Testis (tissue), 3 donors: ENCODE measurements around the gene MC1R. TPM values are rescaled to one million over a fixed set of nuclear protein-coding genes. Genes with fewer than 3 reads are reported as not detected.

ENCODE experiments used
- DNase-seq: peaks from one replicate; pipeline ENCODE4 v3.0.0-alpha.2; 2019
- H3K27ac ChIP-seq, 2 donors: fragments of 200-600 bp; sonication (generic); one replicate each; pipeline ENCODE4 v1.5.1; 2019
- H3K27me3 ChIP-seq: fragments of 200-600 bp; sonication (generic); one replicate; pipeline ENCODE4 v1.5.1; 2019
- H3K36me3 ChIP-seq: fragments of 200-600 bp; sonication (generic); one replicate; pipeline ENCODE4 v1.5.1; 2017; ENCODE audit warnings: low read depth; ENCODE audit errors: missing control alignments
- H3K4me1 ChIP-seq: fragments of 200-600 bp; sonication (generic); one replicate; pipeline ENCODE4 v1.5.1; 2019
- H3K4me3 ChIP-seq, 2 donors: fragments of 200-600 bp; sonication (generic); one replicate each; pipeline ENCODE4 v1.5.1; 2017 to 2019
- H3K9me3 ChIP-seq: fragments of 200-600 bp; sonication (generic); one replicate; pipeline ENCODE4 v1.5.1; 2017
- CTCF ChIP-seq, 3 experiments: fragments of 450-650 bp in 2 of 3; fragments of 200-600 bp in 1 of 3; sonication (generic) in 1 of 3; IDR thresholded peaks; one replicate each; pipeline ENCODE4 v1.5.1; 2016 to 2019; ENCODE audit warnings: antibody characterized with exemption in 3 of 3, mild to moderate bottlenecking in 2 of 3, moderate library complexity in 1 of 3
- POLR2A ChIP-seq: fragments of 450-650 bp; IDR thresholded peaks from one replicate; pipeline ENCODE4 v1.6.1; 2017; ENCODE audit warnings: antibody characterized with exemption, mild to moderate bottlenecking, moderate library complexity
- WGBS, 2 donors: methylation state at CpG; one replicate each; pipeline ENCODE4 v1.1.5; 2018; 5-methylcytosine and 5-hydroxymethylcytosine counted together
- intact Hi-C: fragments of 100-400 bp; cut with DNase I; formaldehyde crosslinking; loops from one replicate; pipeline ENCODE4 v1.15.1; 2023; ENCODE audit warnings: low total_unique reads
- polyA plus RNA-seq: library from polyadenylated mRNA; stranded (reverse); fragments of 350-450 nt; fragmentation: Illumina TruSeq; extraction: RNeasy Lipid Tissue Mini Kit (QIAGEN cat#74804); gene quantifications from one replicate; pipeline ENCODE4 v1.2.3, GENCODE V29; 2014; ENCODE audit warnings: low read depth, low replicate concordance; ENCODE audit not compliant: insufficient read depth
- total RNA-seq, 2 donors: library from RNA; depleted of rRNA; stranded (reverse); fragments of >200 nt; gene quantifications; one replicate each; pipeline ENCODE4 v1.2.3, GENCODE V29; 2016

Gene MC1R
- total and polyA plus RNA-seq, 3 donors from 2014 or later, result 30.1 to 53.7 (median 40.0) TPM

- no peaks in the 10 kb centered on the region for H3K27me3 ChIP-seq
- no peak for TF ChIP-seq CTCF (IDR thresholded peaks at IDR 0.05)
- no peak for TF ChIP-seq POLR2A
Observed at GRCh38 chr16:89900885-89901284, 17.8 kb upstream of the MC1R start.

GRCh38 chr16:89902980-89903379 is 15.7 kb upstream of the MC1R start:
- no peaks in the 10 kb centered on the region for H3K36me3 ChIP-seq
- no peak for TF ChIP-seq POLR2A
- no peak for TF ChIP-seq CTCF (IDR thresholded peaks at IDR 0.05)
- no peaks in the 10 kb centered on the region for H3K27me3 ChIP-seq
- H3K27ac ChIP-seq, result no peak overlapping the region
- 60 to 74% methylated on average over 1 to 10 of the region's 11 CpGs for WGBS, 2 donors
- H3K4me3 ChIP-seq, result no peak overlapping the region
- DNase-seq, result no peak
- H3K4me1 ChIP-seq, result no peaks in the 10 kb centered on the region
- intact Hi-C loops, result no loop called here
- no peaks in the 10 kb centered on the region for H3K9me3 ChIP-seq

More at GRCh38 chr16:89900885-89901284, 17.8 kb upstream of the MC1R start:
- no peaks in the 10 kb centered on the region for H3K36me3 ChIP-seq
- H3K4me3 ChIP-seq, result no peak overlapping the region
- DNase-seq, result no peak
- H3K9me3 ChIP-seq, result no peaks in the 10 kb centered on the region
- H3K27ac ChIP-seq, result no peak overlapping the region
- WGBS, 2 donors, result 98 to 100% methylated on average over 1 to 17 of the region's 17 CpGs
- intact Hi-C loops, result no loop called here
- H3K4me1 ChIP-seq, result no peaks in the 10 kb centered on the region

GRCh38 chr16:89903908-89904515 is 14.7 kb upstream of the MC1R start:
- intact Hi-C loops, result no loop called here
- no peak for TF ChIP-seq CTCF (IDR thresholded peaks at IDR 0.05)
- no peak for TF ChIP-seq POLR2A
- Histone ChIP-seq H3K36me3 (no peaks in the 10 kb centered on the region), H3K4me1 (no peaks in the 10 kb centered on the region), H3K9me3 (no peaks in the 10 kb centered on the region), H3K27me3 (no peaks in the 10 kb centered on the region), H3K4me3 (no peak overlapping the region), H3K27ac (no peak overlapping the region)
- WGBS, 2 donors, result 89 to 92% methylated on average over 15 to 19 of the region's 19 CpGs
- DNase-seq, result no peak

- H3K27ac ChIP-seq, result no peak overlapping the region
- no peak for TF ChIP-seq POLR2A
- TF ChIP-seq CTCF (IDR thresholded peaks at IDR 0.05), result no peak
- intact Hi-C loops, result no loop called here
- no peak for DNase-seq
- no peaks in the 10 kb centered on the region for H3K36me3 ChIP-seq
- H3K4me3 ChIP-seq, result no peak overlapping the region
- no peaks in the 10 kb centered on the region for H3K9me3 ChIP-seq
- peaks cover 4% of the 10 kb centered on the region for H3K4me1 ChIP-seq
- no peaks in the 10 kb centered on the region for H3K27me3 ChIP-seq
- 73 to 87% methylated on average over 8 to 31 of the region's 31 CpGs for WGBS, 2 donors
Observed at GRCh38 chr16:89904606-89905510, 13.8 kb upstream of the MC1R start.
